ENCODE results near the gene KDM7A. TPM values are rescaled to one million over a fixed set of nuclear protein-coding genes. Genes with fewer than 3 reads are reported as not detected.

KDM7A gene
- total RNA-seq, 1 donor from 2014 or later = 8.4 TPM

- H3K4me3 ChIP-seq (ENCODE audit: low read length in 3 of 3) = no peak overlapping the region
- no peak overlapping the region for H3K27ac ChIP-seq (ENCODE audit: low read depth, low read length)
- H3K4me1 ChIP-seq (ENCODE audit: control insufficient read depth in 3 of 3, insufficient read depth in 3 of 3, low read length in 3 of 3) = peaks cover 0 to 9% (median 5%) of the 10 kb centered on the region in 3 donors
- no peaks in the 10 kb centered on the region for H3K36me3 ChIP-seq (ENCODE audit: control insufficient read depth in 3 of 3, insufficient read depth in 3 of 3, low read length in 3 of 3)
- no peaks in the 10 kb centered on the region for H3K9me3 ChIP-seq (ENCODE audit: control insufficient read depth in 3 of 3, low read length in 3 of 3)
- H3K9ac ChIP-seq (ENCODE audit: low read depth in 1 of 3, low read length in 3 of 3) = no peak overlapping the region
- no peaks in the 10 kb centered on the region for H3K27me3 ChIP-seq (ENCODE audit: control insufficient read depth in 3 of 3, insufficient read depth in 3 of 3, low read length in 3 of 3)
Observed at GRCh38 chr7:140078392-140078791, 98.4 kb downstream of the KDM7A start.

- Histone ChIP-seq H3K27ac (ENCODE audit: low read depth, low read length) (no peak overlapping the region), H3K9ac (ENCODE audit: low read depth in 1 of 3, low read length in 3 of 3) (no peak overlapping the region), H3K4me3 (ENCODE audit: low read length in 3 of 3) (no peak overlapping the region), H3K4me1 (ENCODE audit: control insufficient read depth in 3 of 3, insufficient read depth in 3 of 3, low read length in 3 of 3) (peaks cover 0 to 9% (median 5%) of the 10 kb centered on the region in 3 donors), H3K36me3 (ENCODE audit: control insufficient read depth in 3 of 3, insufficient read depth in 3 of 3, low read length in 3 of 3) (no peaks in the 10 kb centered on the region), H3K9me3 (ENCODE audit: control insufficient read depth in 3 of 3, low read length in 3 of 3) (no peaks in the 10 kb centered on the region), H3K27me3 (ENCODE audit: control insufficient read depth in 3 of 3, insufficient read depth in 3 of 3, low read length in 3 of 3) (no peaks in the 10 kb centered on the region)
Observed at GRCh38 chr7:140074780-140075179, 102.0 kb downstream of the KDM7A start.

- Histone ChIP-seq H3K27me3 (ENCODE audit: control insufficient read depth in 3 of 3, insufficient read depth in 3 of 3, low read length in 3 of 3) (no peaks in the 10 kb centered on the region), H3K9me3 (ENCODE audit: control insufficient read depth in 3 of 3, low read length in 3 of 3) (no peaks in the 10 kb centered on the region), H3K36me3 (ENCODE audit: control insufficient read depth in 3 of 3, insufficient read depth in 3 of 3, low read length in 3 of 3) (no peaks in the 10 kb centered on the region), H3K9ac (ENCODE audit: low read depth in 1 of 3, low read length in 3 of 3) (no peak overlapping the region), H3K4me3 (ENCODE audit: low read length in 3 of 3) (no peak overlapping the region), H3K4me1 (ENCODE audit: control insufficient read depth in 3 of 3, insufficient read depth in 3 of 3, low read length in 3 of 3) (no peaks in the 10 kb centered on the region), H3K27ac (ENCODE audit: low read depth, low read length) (no peak overlapping the region)
Observed at GRCh38 chr7:140070546-140070945, 106.2 kb downstream of the KDM7A start.

GRCh38 chr7:140069298-140069949 lies 107.4 kb downstream of the KDM7A start:
- Histone ChIP-seq H3K27ac (ENCODE audit: low read depth, low read length) (no peak overlapping the region), H3K36me3 (ENCODE audit: control insufficient read depth in 3 of 3, insufficient read depth in 3 of 3, low read length in 3 of 3) (no peaks in the 10 kb centered on the region), H3K4me1 (ENCODE audit: control insufficient read depth in 3 of 3, insufficient read depth in 3 of 3, low read length in 3 of 3) (no peaks in the 10 kb centered on the region), H3K27me3 (ENCODE audit: control insufficient read depth in 3 of 3, insufficient read depth in 3 of 3, low read length in 3 of 3) (no peaks in the 10 kb centered on the region), H3K4me3 (ENCODE audit: low read length in 3 of 3) (no peak overlapping the region), H3K9me3 (ENCODE audit: control insufficient read depth in 3 of 3, low read length in 3 of 3) (no peaks in the 10 kb centered on the region), H3K9ac (ENCODE audit: low read depth in 1 of 3, low read length in 3 of 3) (no peak overlapping the region)

GRCh38 chr7:140068033-140068432 lies 108.8 kb downstream of the KDM7A start:
- Histone ChIP-seq H3K4me1 (ENCODE audit: control insufficient read depth in 3 of 3, insufficient read depth in 3 of 3, low read length in 3 of 3) (no peaks in the 10 kb centered on the region), H3K27me3 (ENCODE audit: control insufficient read depth in 3 of 3, insufficient read depth in 3 of 3, low read length in 3 of 3) (no peaks in the 10 kb centered on the region), H3K9ac (ENCODE audit: low read depth in 1 of 3, low read length in 3 of 3) (no peak overlapping the region), H3K27ac (ENCODE audit: low read depth, low read length) (no peak overlapping the region), H3K36me3 (ENCODE audit: control insufficient read depth in 3 of 3, insufficient read depth in 3 of 3, low read length in 3 of 3) (no peaks in the 10 kb centered on the region), H3K4me3 (ENCODE audit: low read length in 3 of 3) (no peak overlapping the region), H3K9me3 (ENCODE audit: control insufficient read depth in 3 of 3, low read length in 3 of 3) (no peaks in the 10 kb centered on the region)

GRCh38 chr7:140067052-140067451 lies 109.7 kb downstream of the KDM7A start:
- H3K27me3 ChIP-seq (ENCODE audit: control insufficient read depth in 3 of 3, insufficient read depth in 3 of 3, low read length in 3 of 3) = no peaks in the 10 kb centered on the region
- H3K9ac ChIP-seq (ENCODE audit: low read depth in 1 of 3, low read length in 3 of 3) = no peak overlapping the region
- H3K4me1 ChIP-seq (ENCODE audit: control insufficient read depth in 3 of 3, insufficient read depth in 3 of 3, low read length in 3 of 3) = peaks cover 0 to 3% (median 2%) of the 10 kb centered on the region in 3 donors
- no peak overlapping the region for H3K4me3 ChIP-seq (ENCODE audit: low read length in 3 of 3)
- H3K9me3 ChIP-seq (ENCODE audit: control insufficient read depth in 3 of 3, low read length in 3 of 3) = no peaks in the 10 kb centered on the region
- no peaks in the 10 kb centered on the region for H3K36me3 ChIP-seq (ENCODE audit: control insufficient read depth in 3 of 3, insufficient read depth in 3 of 3, low read length in 3 of 3)
- H3K27ac ChIP-seq (ENCODE audit: low read depth, low read length) = no peak overlapping the region

- Histone ChIP-seq H3K27me3 (ENCODE audit: control insufficient read depth in 3 of 3, insufficient read depth in 3 of 3, low read length in 3 of 3) (no peaks in the 10 kb centered on the region), H3K9me3 (ENCODE audit: control insufficient read depth in 3 of 3, low read length in 3 of 3) (no peaks in the 10 kb centered on the region), H3K36me3 (ENCODE audit: control insufficient read depth in 3 of 3, insufficient read depth in 3 of 3, low read length in 3 of 3) (no peaks in the 10 kb centered on the region), H3K27ac (ENCODE audit: low read depth, low read length) (peak within 1 kb of the TSS; percentile 72), H3K4me3 (ENCODE audit: low read length in 3 of 3) (peak within 1 kb of the TSS; percentile 76 to 83 (median 81)), H3K4me1 (ENCODE audit: control insufficient read depth in 3 of 3, insufficient read depth in 3 of 3, low read length in 3 of 3) (peaks cover 17 to 31% (median 21%) of the 10 kb centered on the region in 3 donors), H3K9ac (ENCODE audit: low read depth in 1 of 3, low read length in 3 of 3) (peak within 1 kb of the TSS; percentile 74 to 83 (median 81))
Observed at GRCh38 chr7:140062528-140063299, 114.1 kb downstream of the KDM7A start, which contains the start of gene PARP12. PARP12 (minus strand) TSS chr7:140062951; CDS start chr7:140062847, 104 bp downstream.

GRCh38 chr7:140062118-140062527 lies 114.7 kb downstream of the KDM7A start:
- Histone ChIP-seq H3K9ac (ENCODE audit: low read depth in 1 of 3, low read length in 3 of 3) (peak overlapping the region; percentile 74 to 83 (median 81)), H3K27me3 (ENCODE audit: control insufficient read depth in 3 of 3, insufficient read depth in 3 of 3, low read length in 3 of 3) (no peaks in the 10 kb centered on the region), H3K36me3 (ENCODE audit: control insufficient read depth in 3 of 3, insufficient read depth in 3 of 3, low read length in 3 of 3) (no peaks in the 10 kb centered on the region), H3K4me3 (ENCODE audit: low read length in 3 of 3) (peak overlapping the region; percentile 76 to 83 (median 81)), H3K27ac (ENCODE audit: low read depth, low read length) (peak overlapping the region; percentile 66), H3K4me1 (ENCODE audit: control insufficient read depth in 3 of 3, insufficient read depth in 3 of 3, low read length in 3 of 3) (peaks cover 17 to 31% (median 21%) of the 10 kb centered on the region in 3 donors), H3K9me3 (ENCODE audit: control insufficient read depth in 3 of 3, low read length in 3 of 3) (no peaks in the 10 kb centered on the region)

GRCh38 chr7:140061607-140061930 lies 115.2 kb downstream of the KDM7A start:
- Histone ChIP-seq H3K36me3 (ENCODE audit: control insufficient read depth in 3 of 3, insufficient read depth in 3 of 3, low read length in 3 of 3) (peaks cover 0 to 2% (median 0%) of the 10 kb centered on the region in 3 donors), H3K4me3 (ENCODE audit: low read length in 3 of 3) (peak overlapping the region in 2 of 3 donors; percentile 54 to 76), H3K9ac (ENCODE audit: low read depth in 1 of 3, low read length in 3 of 3) (peak overlapping the region in 1 of 3 donors; percentile 81), H3K4me1 (ENCODE audit: control insufficient read depth in 3 of 3, insufficient read depth in 3 of 3, low read length in 3 of 3) (peaks cover 17 to 31% (median 21%) of the 10 kb centered on the region in 3 donors), H3K27me3 (ENCODE audit: control insufficient read depth in 3 of 3, insufficient read depth in 3 of 3, low read length in 3 of 3) (no peaks in the 10 kb centered on the region), H3K27ac (ENCODE audit: low read depth, low read length) (peak overlapping the region; percentile 66), H3K9me3 (ENCODE audit: control insufficient read depth in 3 of 3, low read length in 3 of 3) (no peaks in the 10 kb centered on the region)
